Measurements from ENCODE around the gene FLT1.

DNA sequence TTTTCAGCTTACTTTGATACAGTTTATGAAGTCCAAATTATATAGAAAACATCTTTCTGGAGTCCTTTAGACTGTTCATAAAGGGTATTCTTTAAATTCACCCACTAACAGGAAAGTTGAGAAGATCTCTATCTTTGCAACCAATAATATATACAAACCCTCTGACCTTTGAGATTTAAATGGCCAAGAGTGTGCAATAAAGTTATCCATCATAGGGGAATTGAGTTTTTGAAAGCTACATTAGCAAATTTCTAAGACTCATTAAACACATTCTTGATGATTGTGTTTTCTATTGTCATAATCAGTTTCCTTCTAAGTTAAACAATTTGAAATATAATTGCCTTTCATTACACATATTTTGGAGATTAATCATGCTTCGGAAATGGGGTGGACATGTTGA lies 15.9 kb downstream of the FLT1 start:
- TF ChIP-seq, protein P1, sequence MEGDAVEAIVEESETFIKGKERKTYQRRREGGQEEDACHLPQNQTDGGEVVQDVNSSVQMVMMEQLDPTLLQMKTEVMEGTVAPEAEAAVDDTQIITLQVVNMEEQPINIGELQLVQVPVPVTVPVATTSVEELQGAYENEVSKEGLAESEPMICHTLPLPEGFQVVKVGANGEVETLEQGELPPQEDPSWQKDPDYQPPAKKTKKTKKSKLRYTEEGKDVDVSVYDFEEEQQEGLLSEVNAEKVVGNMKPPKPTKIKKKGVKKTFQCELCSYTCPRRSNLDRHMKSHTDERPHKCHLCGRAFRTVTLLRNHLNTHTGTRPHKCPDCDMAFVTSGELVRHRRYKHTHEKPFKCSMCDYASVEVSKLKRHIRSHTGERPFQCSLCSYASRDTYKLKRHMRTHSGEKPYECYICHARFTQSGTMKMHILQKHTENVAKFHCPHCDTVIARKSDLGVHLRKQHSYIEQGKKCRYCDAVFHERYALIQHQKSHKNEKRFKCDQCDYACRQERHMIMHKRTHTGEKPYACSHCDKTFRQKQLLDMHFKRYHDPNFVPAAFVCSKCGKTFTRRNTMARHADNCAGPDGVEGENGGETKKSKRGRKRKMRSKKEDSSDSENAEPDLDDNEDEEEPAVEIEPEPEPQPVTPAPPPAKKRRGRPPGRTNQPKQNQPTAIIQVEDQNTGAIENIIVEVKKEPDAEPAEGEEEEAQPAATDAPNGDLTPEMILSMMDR (IDR thresholded peaks at IDR 0.05; ENCODE audit: low read depth, low read length, poor library complexity, severe bottlenecking) = no peak
- no peak for TF ChIP-seq EZH2phosphoT487 (IDR thresholded peaks at IDR 0.05; ENCODE audit: borderline replicate concordance, low read length)

Data from DOHH2 (cell line).